GM12878 (cell line): ENCODE results near the gene CNTRL. TPM values are rescaled to one million over a fixed set of nuclear protein-coding genes. Genes with fewer than 3 reads are reported as not detected.

ENCODE experiments used
- ATAC-seq: fragments of 200-7000 bp; cut with Tn5 transposase; 3 replicates; pipeline ENCODE4 v1.9.1; 2020; ENCODE audit warnings: mild to moderate bottlenecking, moderate library complexity
- BruUV-seq: library from RNA; stranded (reverse); fragments of 400-500 nt; replicated peaks from 2 replicates; lab custom pipeline; 2021; lab: Mats Ljungman, UMichigan
- CTCF ChIA-PET: fragments of 300-600 bp; sonication (Branson Sonifier 250); formaldehyde crosslinking; extraction: SDS; loops from one replicate; lab custom pipeline; 2021; ENCODE audit warnings: inconsistent platforms; lab: Yijun Ruan, JAX
- POLR2A ChIA-PET: fragments of 350-600 bp; formaldehyde crosslinking; extraction: SDS; loops from one replicate; lab custom pipeline; 2021; ENCODE audit warnings: inconsistent platforms; lab: Charles Lee
- RAD21 ChIA-PET: fragments of 300-600 bp; sonication (Branson Sonifier 250); formaldehyde crosslinking; loops from one replicate; lab custom pipeline; 2023; ENCODE audit warnings: antibody characterized with exemption; ENCODE audit not compliant: unreplicated experiment; lab: Charles Lee
- SMC1A ChIA-PET: fragments of 300-600 bp; sonication (Branson Sonifier 250); formaldehyde crosslinking; loops from one replicate; lab custom pipeline; 2023; ENCODE audit not compliant: unreplicated experiment, uncharacterized antibody; lab: Charles Lee
- DNase-seq: peaks from one replicate; pipeline ENCODE4 v3.0.0-alpha.2; 2011; ENCODE audit warnings: low read depth, low spot score
- FAIRE-seq: peaks from 3 replicates; lab custom pipeline; 2011; peaks lifted over from hg19 to GRCh38; lab: Jason Lieb, UNC
- H2AFZ ChIP-seq: 2 replicates; pipeline ENCODE4 v1.6.0; 2011; ENCODE audit warnings: low read depth, low read length, control low read depth; ENCODE audit not compliant: control insufficient read depth
- H3K27ac ChIP-seq: 2 replicates; pipeline ENCODE4 v1.5.1; 2011; ENCODE audit warnings: control low read depth; ENCODE audit not compliant: control insufficient read depth, insufficient read depth
- H3K27me3 ChIP-seq, 2 experiments: replicated peaks in 1 of 2; 2 replicates each; pipeline versions ENCODE4 v1.6.0 to v1.6.1; 2011; ENCODE audit warnings: low read length in 1 of 2; ENCODE audit not compliant: control insufficient read depth in 2 of 2, insufficient read depth in 2 of 2
- H3K36me3 ChIP-seq, 2 experiments: 2 replicates each; pipeline ENCODE4 v1.5.1; 2011; ENCODE audit warnings: low read length in 1 of 2; ENCODE audit not compliant: control insufficient read depth in 2 of 2, insufficient read depth in 2 of 2
- H3K4me1 ChIP-seq: 2 replicates; pipeline ENCODE4 v1.6.1; 2011; ENCODE audit warnings: mild to moderate bottlenecking, low read length, moderate library complexity, mixed read lengths; ENCODE audit not compliant: control insufficient read depth, insufficient read depth
- H3K4me2 ChIP-seq: 2 replicates; pipeline ENCODE4 v1.6.0; 2011; ENCODE audit warnings: control low read depth; ENCODE audit not compliant: control insufficient read depth, insufficient read depth
- H3K4me3 ChIP-seq: fragments of 200-600 bp; sonication (generic); 2 replicates; pipeline ENCODE4 v1.5.1; 2016
- H3K79me2 ChIP-seq: 2 replicates; pipeline ENCODE4 v1.6.0; 2011; ENCODE audit warnings: low read length; ENCODE audit not compliant: control insufficient read depth, insufficient read depth
- H3K9ac ChIP-seq: 2 replicates; pipeline ENCODE4 v1.8.0; 2011; ENCODE audit warnings: low read length, control low read depth, mixed read lengths; ENCODE audit not compliant: control insufficient read depth, insufficient read depth
- H3K9me3 ChIP-seq: replicated peaks from 3 replicates; pipeline ENCODE4 v1.5.1; 2011; ENCODE audit warnings: mild to moderate bottlenecking, low read length; ENCODE audit not compliant: control insufficient read depth, insufficient read depth
- H4K20me1 ChIP-seq: 2 replicates; pipeline ENCODE4 v1.6.0; 2011; ENCODE audit not compliant: control insufficient read depth, insufficient read depth
- ASH2L ChIP-seq: fragments of 300-600, 200-600 bp; sonication (generic); IDR thresholded peaks from 2 replicates; pipeline ENCODE4 v1.6.1; 2017; ENCODE audit warnings: low read depth, mild to moderate bottlenecking, borderline replicate concordance
- CBX5 ChIP-seq: sonication (generic); IDR thresholded peaks from 2 replicates; pipeline ENCODE4 v1.6.1; 2016; ENCODE audit warnings: low read depth, moderate library complexity, mild to moderate bottlenecking, inconsistent platforms
- CHD2 ChIP-seq: IDR thresholded peaks from 2 replicates; pipeline ENCODE4 v1.6.1; 2011; ENCODE audit warnings: low read depth, low read length, improper control_type of control experiment, borderline replicate concordance
- GABPA ChIP-seq: IDR thresholded peaks from 2 replicates; pipeline ENCODE4 v1.6.1; 2014; ENCODE audit warnings: antibody characterized with exemption, low read depth, mild to moderate bottlenecking, inconsistent platforms
- IRF4 ChIP-seq: IDR thresholded peaks from 2 replicates; pipeline ENCODE4 v1.6.1; 2011; ENCODE audit warnings: low read depth, low read length
- JUND ChIP-seq: IDR thresholded peaks from 2 replicates; pipeline ENCODE4 v1.6.1; 2012; ENCODE audit warnings: low read depth, mild to moderate bottlenecking, low read length, improper control_type of control experiment, moderate library complexity
- MYB ChIP-seq: fragments of 150-350 bp; IDR thresholded peaks from 2 replicates; pipeline ENCODE4 v1.6.1; 2014; ENCODE audit warnings: mild to moderate bottlenecking, low read depth, low read length, borderline replicate concordance
- PAX5 ChIP-seq: IDR thresholded peaks from 2 replicates; pipeline ENCODE4 v1.6.1; 2011; ENCODE audit warnings: low read depth, low read length, borderline replicate concordance
- POLR2AphosphoS5 ChIP-seq: IDR thresholded peaks from 2 replicates; pipeline ENCODE4 v1.6.1; 2011; ENCODE audit warnings: mild to moderate bottlenecking, low read length, inconsistent platforms
- PRDM15 ChIP-seq: fragments of 450-650 bp; formaldehyde crosslinking; IDR thresholded peaks from 2 replicates; pipeline ENCODE4 v1.4.0; 2020; ENCODE audit warnings: mild to moderate bottlenecking, moderate library complexity
- TCF7 ChIP-seq: IDR thresholded peaks from 2 replicates; pipeline ENCODE4 v1.6.1; 2014; ENCODE audit warnings: antibody characterized with exemption, borderline replicate concordance
- WRNIP1 ChIP-seq: IDR thresholded peaks from 2 replicates; pipeline ENCODE4 v1.6.1; 2011; ENCODE audit warnings: low read depth, low read length, improper control_type of control experiment, borderline replicate concordance
- ZZZ3 ChIP-seq: IDR thresholded peaks from 2 replicates; pipeline ENCODE4 v1.6.1; 2011; ENCODE audit warnings: low read depth; ENCODE audit not compliant: control insufficient read depth, insufficient read length
- WGBS: methylation state at CpG from one replicate; pipeline ENCODE4 v1.1.6; 2016; ENCODE audit warnings: low lambda C conversion rate; ENCODE audit not compliant: insufficient replicate concordance, insufficient coverage; ENCODE audit errors: missing lambda C conversion rate; 5-methylcytosine and 5-hydroxymethylcytosine counted together
- in situ Hi-C: fragments of 300-500 bp; cut with MboI; formaldehyde crosslinking; loops from 9 replicates; pipeline ENCODE4 v1.14.3; 2018; ENCODE audit warnings: mixed read lengths
- intact Hi-C: fragments of 100-400 bp; cut with micrococcal nuclease; formaldehyde crosslinking; loops from one replicate; pipeline ENCODE4 v1.14.2; 2022; ENCODE audit not compliant: unreplicated experiment
- polyA plus RNA-seq, 11 experiments: library from polyadenylated mRNA; depleted of rRNA in 4 of 11; unstranded in 6 of 11; stranded (reverse) in 5 of 11; fragments of >200 nt; fragmentation: Nextera tagmentation in 4 of 11; fragmentation: Illumina TruSeq in 1 of 11; extraction: Ambion mirVana in 4 of 11; extraction: Trizol in 1 of 11; gene quantifications; 1 replicate in 1 of 11; 2 replicates in 10 of 11; pipeline versions ENCODE4 v1.2.1 to v1.2.3, GENCODE V29; 2011 to 2016; ENCODE audit warnings: inconsistent platforms in 2 of 11, missing spikeins in 2 of 11, low read depth in 1 of 11
- total RNA-seq, 4 experiments: library from RNA; depleted of rRNA in 3 of 4; stranded (reverse); fragments of >200 nt in 3 of 4; fragmentation: Illumina TruSeq in 1 of 4; extraction: Trizol in 1 of 4; gene quantifications; 2 replicates each; pipeline versions ENCODE4 v1.2.1 to v1.2.3, GENCODE V29; 2013 to 2021
- TF ChIP-seq, protein P1 (sequence below): fragments of 450-650 bp; IDR thresholded peaks from 2 replicates; pipeline ENCODE4 v1.6.1; 2018; ENCODE audit warnings: borderline replicate concordance, mild to moderate bottlenecking; ENCODE audit not compliant: partially characterized antibody
- TF ChIP-seq, protein P2 (sequence below): fragments of 450-650 bp; conservative IDR thresholded peaks from 2 replicates; pipeline ENCODE4 v1.6.1; 2017; ENCODE audit warnings: mild to moderate bottlenecking, moderate library complexity

The CNTRL gene
- total and polyA plus RNA-seq, 10 of the 15 experiments (the other 5 are each of a cell fraction or from before 2014, with no cell fraction given), result 20.0 to 65.4 (median 38.8) TPM

- H2AFZ ChIP-seq, result peak overlapping the region; percentile 77
- H3K9me3 ChIP-seq, result no peaks in the 10 kb centered on the region
- POLR2A ChIA-PET, result interaction anchor here (0.8 to 3.2 kb wide), 17 partner anchors 10 to 203 kb away, joined by 3 to 22 read pairs (median 4); partner anchors contain the start of genes CNTRL, RAB14 and TRAF1
- intact Hi-C loops, result loop anchor here (5.0 kb wide), 3 partner anchors 36 to 71 kb away; partner anchors contain the start of gene CNTRL
- CTCF ChIA-PET, result interaction anchor here (0.7 to 3.4 kb wide), 23 partner anchors 9 to 365 kb away, joined by 3 to 12 read pairs (median 4); no protein-coding TSS in a partner anchor
- H3K4me3 ChIP-seq, result peak overlapping the region; percentile 59
- no peaks in the 10 kb centered on the region for H4K20me1 ChIP-seq
- SMC1A ChIA-PET, result interaction anchor here (0.7 to 4.2 kb wide), 33 partner anchors 10 to 265 kb away, joined by 3 to 66 read pairs (median 4); partner anchors contain the start of genes CNTRL and RAB14
- RAD21 ChIA-PET, result interaction anchor here (0.6 to 3.4 kb wide), 23 partner anchors 10 to 229 kb away, joined by 3 to 18 read pairs (median 5); no protein-coding TSS in a partner anchor
- peak overlapping the region; percentile 73 for H3K4me2 ChIP-seq
- under 1% methylated on average over 17 of the region's 17 CpGs for WGBS
- H3K4me1 ChIP-seq, result peaks cover 7% of the 10 kb centered on the region; the same call in 1 of the 2 replicates
- peak overlapping the region; percentile 80 for H3K27ac ChIP-seq
- in situ Hi-C loops, result no loop called here
- peaks cover 0 to 10% of the 10 kb centered on the region in 2 experiments; a peak in 3 of 4 replicates for H3K36me3 ChIP-seq
- DNase-seq (peak; percentile 87), FAIRE-seq (peak; percentile 97), ATAC-seq (peak; percentile 100)
- BruUV-seq, result no TSS peak
- peaks cover 9% of the 10 kb centered on the region for H3K79me2 ChIP-seq
- peak overlapping the region; percentile 76 for H3K9ac ChIP-seq
- no peaks in the 10 kb centered on the region for H3K27me3 ChIP-seq
- TF ChIP-seq PAX5 (0 out of 2 replicates have a peak, but pooled peaks have one; percentile 19), POLR2AphosphoS5 (peak; percentile 86), CBX5 (peak; percentile 90; the same call in 1 of the 2 replicates), WRNIP1 (no peak), MYB (no peak), TCF7 (no peak), GABPA (peak; percentile 46; the same call in 1 of the 2 replicates), IRF4 (no peak), CHD2 (peak; percentile 56; the same call in 1 of the 2 replicates), ZZZ3 (no peak), JUND (no peak), ASH2L (no peak), PRDM15 (CRISPR knock-in tag) (no peak)
- TF ChIP-seq, protein P1, sequence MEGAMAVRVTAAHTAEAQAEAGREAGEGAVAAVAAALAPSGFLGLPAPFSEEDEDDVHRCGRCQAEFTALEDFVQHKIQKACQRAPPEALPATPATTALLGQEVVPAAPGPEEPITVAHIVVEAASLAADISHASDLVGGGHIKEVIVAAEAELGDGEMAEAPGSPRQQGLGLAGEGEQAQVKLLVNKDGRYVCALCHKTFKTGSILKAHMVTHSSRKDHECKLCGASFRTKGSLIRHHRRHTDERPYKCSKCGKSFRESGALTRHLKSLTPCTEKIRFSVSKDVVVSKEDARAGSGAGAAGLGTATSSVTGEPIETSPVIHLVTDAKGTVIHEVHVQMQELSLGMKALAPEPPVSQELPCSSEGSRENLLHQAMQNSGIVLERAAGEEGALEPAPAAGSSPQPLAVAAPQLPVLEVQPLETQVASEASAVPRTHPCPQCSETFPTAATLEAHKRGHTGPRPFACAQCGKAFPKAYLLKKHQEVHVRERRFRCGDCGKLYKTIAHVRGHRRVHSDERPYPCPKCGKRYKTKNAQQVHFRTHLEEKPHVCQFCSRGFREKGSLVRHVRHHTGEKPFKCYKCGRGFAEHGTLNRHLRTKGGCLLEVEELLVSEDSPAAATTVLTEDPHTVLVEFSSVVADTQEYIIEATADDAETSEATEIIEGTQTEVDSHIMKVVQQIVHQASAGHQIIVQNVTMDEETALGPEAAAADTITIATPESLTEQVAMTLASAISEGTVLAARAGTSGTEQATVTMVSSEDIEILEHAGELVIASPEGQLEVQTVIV, result no peak
- TF ChIP-seq, protein P2, sequence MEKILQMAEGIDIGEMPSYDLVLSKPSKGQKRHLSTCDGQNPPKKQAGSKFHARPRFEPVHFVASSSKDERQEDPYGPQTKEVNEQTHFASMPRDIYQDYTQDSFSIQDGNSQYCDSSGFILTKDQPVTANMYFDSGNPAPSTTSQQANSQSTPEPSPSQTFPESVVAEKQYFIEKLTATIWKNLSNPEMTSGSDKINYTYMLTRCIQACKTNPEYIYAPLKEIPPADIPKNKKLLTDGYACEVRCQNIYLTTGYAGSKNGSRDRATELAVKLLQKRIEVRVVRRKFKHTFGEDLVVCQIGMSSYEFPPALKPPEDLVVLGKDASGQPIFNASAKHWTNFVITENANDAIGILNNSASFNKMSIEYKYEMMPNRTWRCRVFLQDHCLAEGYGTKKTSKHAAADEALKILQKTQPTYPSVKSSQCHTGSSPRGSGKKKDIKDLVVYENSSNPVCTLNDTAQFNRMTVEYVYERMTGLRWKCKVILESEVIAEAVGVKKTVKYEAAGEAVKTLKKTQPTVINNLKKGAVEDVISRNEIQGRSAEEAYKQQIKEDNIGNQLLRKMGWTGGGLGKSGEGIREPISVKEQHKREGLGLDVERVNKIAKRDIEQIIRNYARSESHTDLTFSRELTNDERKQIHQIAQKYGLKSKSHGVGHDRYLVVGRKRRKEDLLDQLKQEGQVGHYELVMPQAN, result peak; percentile 54
Observed at GRCh38 chr9:121121582-121122087, 46.9 kb downstream of the CNTRL start.
